ENCODE data around the gene SCUBE1. TPM values are rescaled to one million over a fixed set of nuclear protein-coding genes. Genes with fewer than 3 reads are reported as not detected.

Gene SCUBE1
- total RNA-seq, 1 donor from 2014 or later: not detected

DNA sequence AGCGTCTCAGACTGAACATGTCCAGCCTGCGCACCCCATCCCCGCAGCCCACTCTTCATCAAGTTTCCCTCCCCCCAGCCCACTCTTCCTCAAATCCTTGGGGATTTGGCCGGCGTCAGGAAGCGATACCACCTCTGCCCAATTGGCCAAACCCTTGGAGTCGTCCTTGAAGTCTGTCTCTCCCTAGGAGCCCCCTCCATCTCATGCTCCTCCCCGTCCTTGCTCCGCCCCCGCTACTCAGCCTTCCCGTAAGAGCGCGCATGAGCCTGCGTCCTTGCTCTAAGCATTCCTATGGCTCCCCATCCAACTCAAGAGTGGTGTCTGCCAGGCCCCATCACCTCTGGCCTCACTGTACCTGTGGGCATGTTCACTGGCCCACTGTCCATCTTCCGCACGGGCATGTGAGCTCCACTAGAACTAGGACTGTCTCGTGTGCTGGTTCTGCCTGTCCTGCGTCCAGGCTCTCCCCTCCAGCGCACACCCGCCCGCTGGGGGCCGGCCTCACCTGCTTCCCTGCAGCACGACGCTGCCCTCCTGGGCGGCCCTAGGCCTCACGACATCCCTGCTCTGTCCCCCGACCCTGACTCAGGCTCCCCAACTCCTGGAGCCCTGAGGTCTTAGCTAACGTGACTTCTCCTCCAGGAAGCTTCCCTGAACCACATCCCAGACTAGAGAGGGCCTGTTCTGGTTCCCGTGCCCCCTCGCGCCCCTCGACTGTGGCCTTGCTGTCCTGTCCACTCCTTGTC, 125.7 kb downstream of the SCUBE1 start:
- TF ChIP-seq, protein P1, sequence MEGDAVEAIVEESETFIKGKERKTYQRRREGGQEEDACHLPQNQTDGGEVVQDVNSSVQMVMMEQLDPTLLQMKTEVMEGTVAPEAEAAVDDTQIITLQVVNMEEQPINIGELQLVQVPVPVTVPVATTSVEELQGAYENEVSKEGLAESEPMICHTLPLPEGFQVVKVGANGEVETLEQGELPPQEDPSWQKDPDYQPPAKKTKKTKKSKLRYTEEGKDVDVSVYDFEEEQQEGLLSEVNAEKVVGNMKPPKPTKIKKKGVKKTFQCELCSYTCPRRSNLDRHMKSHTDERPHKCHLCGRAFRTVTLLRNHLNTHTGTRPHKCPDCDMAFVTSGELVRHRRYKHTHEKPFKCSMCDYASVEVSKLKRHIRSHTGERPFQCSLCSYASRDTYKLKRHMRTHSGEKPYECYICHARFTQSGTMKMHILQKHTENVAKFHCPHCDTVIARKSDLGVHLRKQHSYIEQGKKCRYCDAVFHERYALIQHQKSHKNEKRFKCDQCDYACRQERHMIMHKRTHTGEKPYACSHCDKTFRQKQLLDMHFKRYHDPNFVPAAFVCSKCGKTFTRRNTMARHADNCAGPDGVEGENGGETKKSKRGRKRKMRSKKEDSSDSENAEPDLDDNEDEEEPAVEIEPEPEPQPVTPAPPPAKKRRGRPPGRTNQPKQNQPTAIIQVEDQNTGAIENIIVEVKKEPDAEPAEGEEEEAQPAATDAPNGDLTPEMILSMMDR (conservative IDR thresholded peaks at IDR 0.05; ENCODE audit: low read depth, low read length): no peak
- no peak overlapping the region for H3K4me3 ChIP-seq (ENCODE audit: low read depth, low read length)
- no peak for DNase-seq (ENCODE audit: low read depth)

DNA sequence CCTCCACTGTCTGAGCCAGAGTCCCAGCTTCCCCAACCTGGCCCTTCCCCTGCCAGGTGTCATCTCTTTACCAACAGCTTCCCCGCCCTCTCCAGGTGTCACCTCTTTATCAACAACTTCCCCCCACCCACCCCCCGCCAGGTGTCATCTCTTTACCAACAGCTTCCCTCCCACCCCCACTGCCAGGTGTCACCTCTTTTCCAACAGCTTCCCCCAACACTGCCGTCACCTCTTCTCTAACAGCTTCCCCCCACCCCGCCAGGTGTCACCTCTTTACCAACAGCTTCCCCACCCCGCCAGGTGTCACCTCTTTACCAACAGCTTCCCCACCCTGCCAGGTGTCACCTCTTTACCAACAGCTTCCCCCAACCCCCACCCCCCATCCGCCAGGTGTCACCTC, 126.4 kb downstream of the SCUBE1 start:
- no peak overlapping the region for H3K4me3 ChIP-seq (ENCODE audit: low read depth, low read length)
- no peak for DNase-seq (ENCODE audit: low read depth)
- TF ChIP-seq, protein P1 (conservative IDR thresholded peaks at IDR 0.05; ENCODE audit: low read depth, low read length): no peak

DNA sequence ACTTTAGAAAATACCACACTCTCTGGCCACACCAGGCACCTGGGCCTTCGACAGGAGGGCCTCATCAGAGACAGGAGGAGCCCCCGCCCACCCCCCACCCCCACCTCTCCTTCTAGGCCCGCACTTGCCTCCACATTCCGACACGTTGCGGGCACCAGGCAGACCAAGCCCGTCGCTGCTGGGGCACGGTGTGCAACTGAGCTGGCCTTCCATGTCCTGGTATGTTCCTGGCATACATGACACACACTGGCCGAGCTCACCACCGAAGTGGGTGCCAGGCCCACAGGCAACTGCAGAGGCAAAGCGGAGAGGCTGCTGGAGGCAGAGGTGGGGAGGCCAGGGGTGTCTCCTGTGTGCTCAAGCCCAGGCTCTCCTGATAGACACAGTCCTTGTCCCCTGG, 129.2 kb downstream of the SCUBE1 start:
- DNase-seq (ENCODE audit: low read depth): no peak
- no peak overlapping the region for H3K4me3 ChIP-seq (ENCODE audit: low read depth, low read length)
- TF ChIP-seq, protein P1 (conservative IDR thresholded peaks at IDR 0.05; ENCODE audit: low read depth, low read length): no peak

DNA sequence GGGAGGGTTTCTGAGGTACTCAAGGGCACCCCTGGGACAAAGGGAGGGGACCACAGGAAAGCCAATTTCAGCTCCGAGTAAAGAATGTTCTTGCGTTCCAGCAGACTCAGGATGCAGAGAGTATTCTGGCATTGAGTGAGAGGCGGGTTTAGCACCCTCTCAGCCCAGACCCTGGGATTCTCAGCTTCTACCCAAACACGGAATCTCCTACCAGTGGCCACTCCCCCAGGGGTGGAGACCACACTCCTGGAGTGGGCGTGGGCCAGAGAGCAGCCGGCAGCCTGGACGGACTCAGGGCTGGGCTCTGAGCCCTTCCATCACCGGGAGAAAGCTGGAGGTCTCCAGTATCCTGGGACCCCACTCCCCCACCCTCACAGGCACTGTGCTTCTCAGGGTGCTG, 130.1 kb downstream of the SCUBE1 start:
- TF ChIP-seq, protein P1 (conservative IDR thresholded peaks at IDR 0.05; ENCODE audit: low read depth, low read length): no peak
- DNase-seq (ENCODE audit: low read depth): no peak
- no peak overlapping the region for H3K4me3 ChIP-seq (ENCODE audit: low read depth, low read length)

DNA sequence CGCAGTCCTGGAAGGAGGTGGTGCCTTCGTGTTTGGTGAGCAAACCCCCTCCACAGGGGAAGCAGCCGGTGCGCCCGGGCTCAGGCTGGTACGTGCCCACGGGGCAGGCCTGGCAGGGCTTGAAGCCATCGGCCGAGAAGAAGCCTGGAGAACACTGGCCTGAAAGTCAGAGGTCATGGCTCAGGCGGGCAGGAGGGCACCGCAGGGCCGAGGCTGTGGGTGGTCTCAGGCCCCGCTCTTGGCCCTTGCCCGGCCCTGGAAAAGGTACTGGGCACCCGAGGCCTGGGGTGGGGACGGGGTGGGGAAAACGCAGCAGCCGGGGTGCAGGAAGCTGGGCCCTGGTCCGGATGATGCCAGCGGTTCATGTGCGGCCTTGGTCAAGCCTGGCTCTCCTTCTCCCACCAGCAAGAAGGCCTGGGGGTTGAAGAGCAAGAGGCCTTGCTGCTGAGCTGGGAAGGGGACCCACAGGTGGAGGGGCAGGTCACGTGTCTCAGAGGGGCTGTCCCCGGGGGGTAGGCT, 130.7 kb downstream of the SCUBE1 start:
- DNase-seq (ENCODE audit: low read depth): no peak
- H3K4me3 ChIP-seq (ENCODE audit: low read depth, low read length): no peak overlapping the region
- TF ChIP-seq, protein P1 (conservative IDR thresholded peaks at IDR 0.05; ENCODE audit: low read depth, low read length): no peak

DNA sequence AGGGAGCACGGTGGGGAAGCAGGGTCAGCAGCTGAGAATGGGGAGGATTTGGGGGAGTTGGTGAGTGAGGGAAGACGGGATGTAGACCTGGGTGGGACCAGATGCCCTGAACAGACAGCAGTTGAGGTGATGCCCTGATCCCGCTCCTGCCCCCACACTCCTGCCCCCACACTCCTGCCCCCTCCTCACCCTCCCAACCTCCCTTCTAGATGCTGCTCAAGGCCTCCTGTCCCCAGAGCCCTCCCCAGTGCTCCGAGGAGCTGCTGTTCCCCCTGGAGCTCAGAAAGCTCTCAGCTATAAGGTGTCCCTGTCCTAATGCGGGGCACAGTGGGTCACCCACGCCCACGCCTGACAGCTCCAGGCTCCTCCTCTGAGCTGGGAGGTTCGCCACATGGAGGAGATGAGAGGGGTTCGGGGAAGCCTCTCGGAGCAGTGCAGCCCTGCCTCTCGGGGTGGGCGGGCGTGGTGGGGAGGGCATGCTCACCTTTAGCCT, 131.2 kb downstream of the SCUBE1 start:
- no peak for DNase-seq (ENCODE audit: low read depth)
- H3K4me3 ChIP-seq (ENCODE audit: low read depth, low read length): no peak overlapping the region
- TF ChIP-seq, protein P1 (conservative IDR thresholded peaks at IDR 0.05; ENCODE audit: low read depth, low read length): no peak

Data from epithelial cell of proximal tubule (primary cell).